Effector memory CD4-positive, alpha-beta T cell (primary cell): ENCODE results near the gene SCNN1B.

Experiments
- DNase-seq, 3 donors: peaks; one replicate each; pipeline ENCODE4 v3.0.0-alpha.2; 2020
- H3K27ac ChIP-seq: 2 replicates; pipeline ENCODE4 v1.7.0; 2013; ENCODE audit warnings: mild to moderate bottlenecking, low read length, moderate library complexity; ENCODE audit not compliant: insufficient read depth, poor library complexity, severe bottlenecking
- H3K27me3 ChIP-seq: replicated peaks from 2 replicates; pipeline ENCODE4 v1.7.0; 2013; ENCODE audit warnings: mild to moderate bottlenecking, low read length; ENCODE audit not compliant: insufficient read depth, control insufficient read depth, poor library complexity, severe bottlenecking
- H3K36me3 ChIP-seq: 2 replicates; pipeline ENCODE4 v1.7.0; 2013; ENCODE audit warnings: mild to moderate bottlenecking, low read length, moderate library complexity; ENCODE audit not compliant: control insufficient read depth, insufficient read depth
- H3K4me1 ChIP-seq: 2 replicates; pipeline ENCODE4 v1.7.0; 2013; ENCODE audit warnings: low read length, mild to moderate bottlenecking; ENCODE audit not compliant: control insufficient read depth, insufficient read depth, poor library complexity, severe bottlenecking
- H3K4me3 ChIP-seq: 2 replicates; pipeline ENCODE4 v1.7.0; 2013; ENCODE audit warnings: low read length, low read depth, mild to moderate bottlenecking; ENCODE audit not compliant: insufficient read depth, poor library complexity, severe bottlenecking
- H3K9me3 ChIP-seq: 2 replicates; pipeline ENCODE4 v1.7.0; 2013; ENCODE audit warnings: mild to moderate bottlenecking, low read length, moderate library complexity; ENCODE audit not compliant: control insufficient read depth

SCNN1B gene

DNA sequence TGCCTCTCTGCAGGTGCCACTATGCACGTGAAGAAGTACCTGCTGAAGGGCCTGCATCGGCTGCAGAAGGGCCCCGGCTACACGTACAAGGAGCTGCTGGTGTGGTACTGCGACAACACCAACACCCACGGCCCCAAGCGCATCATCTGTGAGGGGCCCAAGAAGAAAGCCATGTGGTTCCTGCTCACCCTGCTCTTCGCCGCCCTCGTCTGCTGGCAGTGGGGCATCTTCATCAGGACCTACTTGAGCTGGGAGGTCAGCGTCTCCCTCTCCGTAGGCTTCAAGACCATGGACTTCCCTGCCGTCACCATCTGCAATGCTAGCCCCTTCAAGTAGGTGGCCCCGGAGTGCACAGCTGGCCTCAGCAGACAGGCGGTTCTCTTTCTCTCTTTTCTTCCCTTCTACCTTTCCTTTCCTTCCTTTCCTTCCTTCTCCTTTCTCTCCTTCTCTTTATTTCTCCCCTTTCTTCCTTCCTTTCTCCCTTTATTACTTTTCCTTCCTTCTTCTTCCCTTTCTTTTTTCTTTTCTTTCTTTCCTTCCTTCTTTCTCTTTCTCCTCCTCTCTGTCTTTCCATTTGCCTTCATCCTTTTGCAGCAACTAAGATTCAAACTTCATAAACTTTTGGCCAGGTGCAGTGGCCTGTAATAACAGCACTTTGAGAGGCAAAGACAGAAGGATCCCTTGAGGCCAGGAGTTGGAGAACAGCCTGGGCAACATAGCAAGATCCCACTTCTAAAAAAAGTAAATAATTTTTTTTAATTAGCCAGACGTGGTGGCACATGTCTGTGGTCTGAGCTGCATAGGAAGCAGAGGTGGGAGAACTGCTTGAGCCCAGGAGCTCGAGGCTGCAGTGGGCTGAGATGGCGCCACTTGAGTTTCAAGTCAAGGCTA, 46.7 kb downstream of the SCNN1B start:
- H3K4me3 ChIP-seq = no peak overlapping the region
- no peaks in the 10 kb centered on the region for H3K9me3 ChIP-seq
- no peaks in the 10 kb centered on the region for H3K4me1 ChIP-seq
- H3K36me3 ChIP-seq = no peaks in the 10 kb centered on the region
- no peaks in the 10 kb centered on the region for H3K27me3 ChIP-seq
- H3K27ac ChIP-seq = no peak overlapping the region
- DNase-seq = no peak

- no peaks in the 10 kb centered on the region for H3K36me3 ChIP-seq
- DNase-seq = no peak
- no peak overlapping the region for H3K27ac ChIP-seq
- H3K4me3 ChIP-seq = no peak overlapping the region
- H3K9me3 ChIP-seq = no peaks in the 10 kb centered on the region
- no peaks in the 10 kb centered on the region for H3K4me1 ChIP-seq
- H3K27me3 ChIP-seq = no peaks in the 10 kb centered on the region
Measured at GRCh38 chr16:23351360-23351759, 49.3 kb downstream of the SCNN1B start.

DNA sequence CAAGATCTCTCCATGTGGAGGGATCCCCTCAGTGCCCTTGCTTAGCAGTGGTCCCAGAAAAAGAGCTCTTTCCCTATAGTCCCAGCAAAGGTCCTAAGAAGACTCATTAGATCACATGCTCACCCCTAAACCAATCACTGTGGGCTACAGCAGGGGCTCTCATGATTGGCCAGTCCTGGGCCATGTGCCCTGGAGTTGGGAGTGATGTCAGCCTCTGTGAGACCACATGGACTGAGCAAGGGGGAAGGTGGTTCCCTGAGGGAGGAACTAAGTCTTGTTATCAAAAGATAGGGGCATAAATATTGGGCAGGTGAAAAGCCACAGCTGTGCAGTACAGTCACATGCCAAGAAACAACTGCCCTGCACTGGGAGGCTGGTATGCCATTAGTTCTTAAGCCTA, 51.3 kb downstream of the SCNN1B start:
- H3K27me3 ChIP-seq = no peaks in the 10 kb centered on the region
- no peak overlapping the region for H3K4me3 ChIP-seq
- H3K4me1 ChIP-seq = no peaks in the 10 kb centered on the region
- DNase-seq = no peak
- H3K36me3 ChIP-seq = no peaks in the 10 kb centered on the region
- no peaks in the 10 kb centered on the region for H3K9me3 ChIP-seq
- H3K27ac ChIP-seq = no peak overlapping the region

- Histone ChIP-seq H3K27ac (no peak overlapping the region), H3K27me3 (no peaks in the 10 kb centered on the region), H3K36me3 (no peaks in the 10 kb centered on the region), H3K9me3 (no peaks in the 10 kb centered on the region), H3K4me1 (no peaks in the 10 kb centered on the region), H3K4me3 (no peak overlapping the region)
- DNase-seq = no peak
Measured at GRCh38 chr16:23354246-23354645, 52.1 kb downstream of the SCNN1B start.

GRCh38 chr16:23355106-23355670, 53.1 kb downstream of the SCNN1B start:
- DNase-seq = no peak
- no peak overlapping the region for H3K4me3 ChIP-seq
- no peaks in the 10 kb centered on the region for H3K9me3 ChIP-seq
- no peaks in the 10 kb centered on the region for H3K4me1 ChIP-seq
- no peak overlapping the region for H3K27ac ChIP-seq
- H3K27me3 ChIP-seq = no peaks in the 10 kb centered on the region
- H3K36me3 ChIP-seq = no peaks in the 10 kb centered on the region

DNA sequence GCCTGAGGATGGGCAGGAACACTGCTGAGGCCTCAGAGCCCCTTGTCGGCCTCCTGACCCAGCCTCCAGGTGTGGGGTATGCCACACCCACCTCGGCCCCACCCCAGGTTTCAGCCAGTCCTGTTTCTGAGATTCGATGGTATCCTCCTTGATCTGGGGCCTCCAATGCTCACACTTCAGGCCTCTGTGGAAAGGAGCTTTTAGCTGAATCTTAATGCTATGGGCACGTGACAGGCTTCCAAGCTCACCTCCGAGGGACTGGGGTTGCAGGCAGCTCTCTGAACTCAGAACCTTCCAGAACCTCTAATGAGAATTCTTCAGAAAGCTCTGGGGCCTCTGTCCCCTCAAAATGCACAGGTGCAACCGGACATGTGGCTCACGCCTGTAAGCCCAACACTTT, 54.8 kb downstream of the SCNN1B start:
- no peak for DNase-seq
- Histone ChIP-seq H3K27me3 (no peaks in the 10 kb centered on the region), H3K36me3 (no peaks in the 10 kb centered on the region), H3K27ac (no peak overlapping the region), H3K9me3 (no peaks in the 10 kb centered on the region), H3K4me1 (no peaks in the 10 kb centered on the region), H3K4me3 (no peak overlapping the region)

DNA sequence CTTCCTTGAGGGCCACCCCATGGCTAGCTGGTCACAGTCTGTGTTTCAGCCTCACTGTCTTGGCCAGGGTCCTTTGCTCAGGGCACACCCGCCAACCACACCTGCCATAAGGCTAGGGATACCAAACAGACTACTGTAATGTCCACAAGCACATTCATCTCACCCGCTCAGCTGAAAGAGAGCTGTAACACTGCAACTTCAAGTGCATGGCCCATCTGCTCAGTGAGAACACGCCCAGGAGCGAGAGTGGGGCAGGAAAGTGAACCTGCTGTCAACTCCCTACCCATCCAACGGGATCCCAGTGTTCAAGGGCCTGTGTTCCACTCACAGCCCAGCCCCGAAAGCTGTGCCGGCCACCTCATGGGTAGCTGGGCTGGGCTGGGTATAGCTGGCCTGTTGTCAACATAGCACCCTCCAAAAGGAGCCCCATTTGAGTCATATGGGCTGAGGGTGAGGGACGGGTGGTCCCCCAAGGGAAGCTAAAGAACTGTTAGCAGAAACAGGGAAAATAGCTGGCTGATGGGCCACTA, 55.7 kb downstream of the SCNN1B start:
- Histone ChIP-seq H3K27ac (no peak overlapping the region), H3K27me3 (no peaks in the 10 kb centered on the region), H3K36me3 (no peaks in the 10 kb centered on the region), H3K4me3 (no peak overlapping the region), H3K9me3 (no peaks in the 10 kb centered on the region), H3K4me1 (no peaks in the 10 kb centered on the region)
- no peak for DNase-seq

- H3K27me3 ChIP-seq = no peaks in the 10 kb centered on the region
- H3K4me3 ChIP-seq = no peak overlapping the region
- no peak for DNase-seq
- H3K4me1 ChIP-seq = no peaks in the 10 kb centered on the region
- H3K36me3 ChIP-seq = no peaks in the 10 kb centered on the region
- no peaks in the 10 kb centered on the region for H3K9me3 ChIP-seq
- H3K27ac ChIP-seq = no peak overlapping the region
Measured at GRCh38 chr16:23359092-23359760, 57.1 kb downstream of the SCNN1B start.

GRCh38 chr16:23362460-23363317, 60.6 kb downstream of the SCNN1B start:
- DNase-seq = no peak
- Histone ChIP-seq H3K27me3 (no peaks in the 10 kb centered on the region), H3K9me3 (no peaks in the 10 kb centered on the region), H3K4me1 (no peaks in the 10 kb centered on the region), H3K4me3 (no peak overlapping the region), H3K27ac (no peak overlapping the region), H3K36me3 (no peaks in the 10 kb centered on the region)
